ENCODE data around the gene PRLR.

GRCh38 chr5:35197351-35197750 is 32.9 kb downstream of the PRLR start:
- no peak for TF ChIP-seq CTCF (conservative IDR thresholded peaks at IDR 0.05 in 1 of 2, IDR thresholded peaks at IDR 0.05 in 1 of 2; ENCODE audit: extremely low read depth in 1 of 2, insufficient read depth in 1 of 2, low read depth in 1 of 2, low read length in 2 of 2)
- TF ChIP-seq EZH2 (IDR thresholded peaks at IDR 0.05; ENCODE audit: borderline replicate concordance, low read length): no peak

Measured in mammary epithelial cell (primary cell).